NB4 (cell line): ENCODE results near the gene KCNJ13.

Experiments
- CTCF ChIP-seq: IDR thresholded peaks from one replicate; pipeline ENCODE4 v1.5.1; 2012; ENCODE audit warnings: low read depth, low read length
- MAX ChIP-seq: IDR thresholded peaks from 2 replicates; pipeline ENCODE4 v1.6.1; 2011; ENCODE audit warnings: low read depth, low read length
- MYC ChIP-seq: IDR thresholded peaks from 2 replicates; pipeline ENCODE4 v1.6.1; 2011; ENCODE audit warnings: low read depth, low read length
- POLR2A ChIP-seq: IDR thresholded peaks from 2 replicates; pipeline ENCODE4 v1.6.1; 2011; ENCODE audit warnings: mild to moderate bottlenecking; ENCODE audit not compliant: insufficient read length; ENCODE audit errors: extremely low read depth

GRCh38 chr2:232800166-232800565 lies 23.8 kb upstream of the KCNJ13 start:
- TF ChIP-seq POLR2A (no peak), CTCF (no peak), MAX (no peak), MYC (no peak)
